Activated naive CD4-positive, alpha-beta T cell treated with anti-CD3 and anti-CD28 coated beads, Interleukin-2, amount 50 U/mL, for 24 hours (primary cell): ENCODE results near the gene TAS1R3.

Source experiments
- H3K27ac Mint-ChIP-seq: one replicate; pipeline ENCODE4 v1.8.0; 2021; ENCODE audit warnings: mild to moderate bottlenecking, mixed read lengths
- H3K27me3 Mint-ChIP-seq: one replicate; pipeline ENCODE4 v1.8.0; 2021; ENCODE audit warnings: mixed read lengths
- H3K36me3 Mint-ChIP-seq: one replicate; pipeline ENCODE4 v1.8.0; 2021; ENCODE audit warnings: mixed read lengths
- H3K4me1 Mint-ChIP-seq: one replicate; pipeline ENCODE4 v1.8.0; 2021; ENCODE audit warnings: mixed read lengths
- H3K4me3 Mint-ChIP-seq: one replicate; pipeline ENCODE4 v1.8.0; 2021; ENCODE audit warnings: mild to moderate bottlenecking, mixed read lengths
- H3K9me3 Mint-ChIP-seq: one replicate; pipeline ENCODE4 v1.8.0; 2021; ENCODE audit warnings: mixed read lengths

TAS1R3 gene

GRCh38 chr1:1331068-1331965 lies at the start of gene TAS1R3:
TSS of gene TAS1R3 (plus strand) at chr1:1331280. CDS start at chr1:1331346, 66 bp downstream.
- Mint-ChIP-seq H3K4me1 (peaks cover 1% of the 10 kb centered on the region), H3K36me3 (no peaks in the 10 kb centered on the region), H3K4me3 (no peak within 1 kb of the TSS), H3K9me3 (no peaks in the 10 kb centered on the region), H3K27me3 (no peaks in the 10 kb centered on the region), H3K27ac (no peak within 1 kb of the TSS)

GRCh38 chr1:1281533-1282321 lies 49.4 kb upstream of the TAS1R3 start:
- no peaks in the 10 kb centered on the region for H3K27me3 Mint-ChIP-seq
- H3K4me1 Mint-ChIP-seq, result no peaks in the 10 kb centered on the region
- H3K27ac Mint-ChIP-seq, result no peak overlapping the region
- H3K36me3 Mint-ChIP-seq, result no peaks in the 10 kb centered on the region
- no peak overlapping the region for H3K4me3 Mint-ChIP-seq
- H3K9me3 Mint-ChIP-seq, result no peaks in the 10 kb centered on the region

GRCh38 chr1:1282998-1283397 lies 48.1 kb upstream of the TAS1R3 start:
- Mint-ChIP-seq H3K4me3 (no peak overlapping the region), H3K9me3 (no peaks in the 10 kb centered on the region), H3K27me3 (no peaks in the 10 kb centered on the region), H3K27ac (no peak overlapping the region), H3K36me3 (no peaks in the 10 kb centered on the region), H3K4me1 (no peaks in the 10 kb centered on the region)

- Mint-ChIP-seq H3K4me3 (no peak overlapping the region), H3K4me1 (no peaks in the 10 kb centered on the region), H3K27me3 (no peaks in the 10 kb centered on the region), H3K36me3 (no peaks in the 10 kb centered on the region), H3K9me3 (no peaks in the 10 kb centered on the region), H3K27ac (no peak overlapping the region)
These were observed 47.3 kb upstream of the TAS1R3 start for GRCh38 chr1:1283821-1284220.

- no peaks in the 10 kb centered on the region for H3K36me3 Mint-ChIP-seq
- no peaks in the 10 kb centered on the region for H3K4me1 Mint-ChIP-seq
- no peaks in the 10 kb centered on the region for H3K27me3 Mint-ChIP-seq
- no peak overlapping the region for H3K4me3 Mint-ChIP-seq
- no peaks in the 10 kb centered on the region for H3K9me3 Mint-ChIP-seq
- H3K27ac Mint-ChIP-seq, result no peak overlapping the region
These were observed 46.6 kb upstream of the TAS1R3 start for GRCh38 chr1:1284221-1285101.

GRCh38 chr1:1285102-1285571 lies 45.9 kb upstream of the TAS1R3 start:
- H3K36me3 Mint-ChIP-seq, result no peaks in the 10 kb centered on the region
- H3K9me3 Mint-ChIP-seq, result no peaks in the 10 kb centered on the region
- no peaks in the 10 kb centered on the region for H3K4me1 Mint-ChIP-seq
- no peak overlapping the region for H3K27ac Mint-ChIP-seq
- no peak overlapping the region for H3K4me3 Mint-ChIP-seq
- no peaks in the 10 kb centered on the region for H3K27me3 Mint-ChIP-seq

- H3K4me1 Mint-ChIP-seq, result no peaks in the 10 kb centered on the region
- no peaks in the 10 kb centered on the region for H3K27me3 Mint-ChIP-seq
- H3K4me3 Mint-ChIP-seq, result no peak overlapping the region
- no peak overlapping the region for H3K27ac Mint-ChIP-seq
- H3K36me3 Mint-ChIP-seq, result no peaks in the 10 kb centered on the region
- H3K9me3 Mint-ChIP-seq, result no peaks in the 10 kb centered on the region
These were observed 45.3 kb upstream of the TAS1R3 start for GRCh38 chr1:1285611-1286311.

- H3K36me3 Mint-ChIP-seq, result no peaks in the 10 kb centered on the region
- H3K4me1 Mint-ChIP-seq, result no peaks in the 10 kb centered on the region
- H3K27me3 Mint-ChIP-seq, result no peaks in the 10 kb centered on the region
- H3K27ac Mint-ChIP-seq, result no peak overlapping the region
- no peak overlapping the region for H3K4me3 Mint-ChIP-seq
- no peaks in the 10 kb centered on the region for H3K9me3 Mint-ChIP-seq
These were observed 44.5 kb upstream of the TAS1R3 start for GRCh38 chr1:1286313-1287261.

DNA sequence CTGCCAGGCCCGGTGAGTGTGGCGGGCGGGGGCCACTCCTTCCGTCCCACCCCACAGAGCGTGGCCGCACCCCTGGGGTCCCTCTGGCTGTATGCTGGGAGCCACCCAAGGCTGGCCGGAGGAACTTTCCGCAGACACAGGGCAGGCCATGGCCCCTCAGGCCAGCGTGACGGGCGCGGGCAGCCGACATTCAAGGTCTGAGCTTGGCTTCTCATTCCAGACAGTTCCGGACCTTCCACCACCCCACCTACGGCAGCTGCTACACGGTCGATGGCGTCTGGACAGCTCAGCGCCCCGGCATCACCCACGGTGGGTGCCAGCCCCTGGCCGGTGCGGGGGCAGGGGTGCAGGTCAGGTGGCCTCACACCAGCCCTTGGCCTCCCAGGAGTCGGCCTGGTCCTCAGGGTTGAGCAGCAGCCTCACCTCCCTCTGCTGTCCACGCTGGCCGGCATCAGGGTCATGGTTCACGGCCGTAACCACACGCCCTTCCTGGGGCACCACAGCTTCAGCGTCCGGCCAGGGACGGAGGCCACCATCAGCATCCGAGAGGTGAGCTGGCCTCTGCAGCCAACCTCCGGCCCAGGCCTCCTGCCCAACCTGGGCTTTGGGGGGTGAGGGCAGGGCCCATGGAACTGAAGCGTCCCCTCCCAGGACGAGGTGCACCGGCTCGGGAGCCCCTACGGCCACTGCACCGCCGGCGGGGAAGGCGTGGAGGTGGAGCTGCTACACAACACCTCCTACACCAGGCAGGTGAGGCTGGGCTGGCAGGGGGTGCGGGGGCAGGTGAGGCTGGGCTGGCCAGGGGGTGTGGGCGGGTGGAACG lies 43.6 kb upstream of the TAS1R3 start:
- H3K4me1 Mint-ChIP-seq, result no peaks in the 10 kb centered on the region
- H3K27me3 Mint-ChIP-seq, result no peaks in the 10 kb centered on the region
- no peaks in the 10 kb centered on the region for H3K9me3 Mint-ChIP-seq
- no peaks in the 10 kb centered on the region for H3K36me3 Mint-ChIP-seq
- no peak overlapping the region for H3K4me3 Mint-ChIP-seq
- H3K27ac Mint-ChIP-seq, result no peak overlapping the region

GRCh38 chr1:1290238-1290731 lies 40.8 kb upstream of the TAS1R3 start:
- H3K36me3 Mint-ChIP-seq, result no peaks in the 10 kb centered on the region
- H3K4me3 Mint-ChIP-seq, result no peak overlapping the region
- no peaks in the 10 kb centered on the region for H3K9me3 Mint-ChIP-seq
- no peaks in the 10 kb centered on the region for H3K4me1 Mint-ChIP-seq
- H3K27me3 Mint-ChIP-seq, result no peaks in the 10 kb centered on the region
- H3K27ac Mint-ChIP-seq, result no peak overlapping the region

DNA sequence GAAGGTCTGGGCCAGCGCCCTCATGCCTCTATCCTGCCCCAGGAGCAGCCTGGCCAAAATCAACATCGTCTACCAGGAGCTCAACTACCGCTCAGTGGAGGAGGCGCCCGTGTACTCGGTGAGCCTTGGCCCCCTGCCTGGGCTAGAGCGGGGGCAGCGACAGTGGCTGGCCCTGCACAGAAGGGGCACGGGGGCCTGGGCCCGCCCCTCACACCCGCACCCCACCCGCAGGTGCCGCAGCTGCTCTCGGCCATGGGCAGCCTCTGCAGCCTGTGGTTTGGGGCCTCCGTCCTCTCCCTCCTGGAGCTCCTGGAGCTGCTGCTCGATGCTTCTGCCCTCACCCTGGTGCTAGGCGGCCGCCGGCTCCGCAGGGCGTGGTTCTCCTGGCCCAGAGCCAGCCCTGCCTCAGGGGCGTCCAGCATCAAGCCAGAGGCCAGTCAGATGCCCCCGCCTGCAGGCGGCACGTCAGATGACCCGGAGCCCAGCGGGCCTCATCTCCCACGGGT lies 40.0 kb upstream of the TAS1R3 start:
- no peak overlapping the region for H3K27ac Mint-ChIP-seq
- no peaks in the 10 kb centered on the region for H3K27me3 Mint-ChIP-seq
- H3K36me3 Mint-ChIP-seq, result no peaks in the 10 kb centered on the region
- no peaks in the 10 kb centered on the region for H3K4me1 Mint-ChIP-seq
- no peak overlapping the region for H3K4me3 Mint-ChIP-seq
- H3K9me3 Mint-ChIP-seq, result no peaks in the 10 kb centered on the region

- no peaks in the 10 kb centered on the region for H3K4me1 Mint-ChIP-seq
These were observed 39.3 kb upstream of the TAS1R3 start for GRCh38 chr1:1291548-1292441.

More at GRCh38 chr1:1291548-1292441, 39.3 kb upstream of the TAS1R3 start:
- Mint-ChIP-seq H3K9me3 (no peaks in the 10 kb centered on the region), H3K4me3 (no peak overlapping the region), H3K36me3 (no peaks in the 10 kb centered on the region), H3K27ac (no peak overlapping the region), H3K27me3 (no peaks in the 10 kb centered on the region)
